ENCODE results near the gene VIM.

VIM gene

GRCh38 chr10:17190602-17191001 is 37.4 kb upstream of the VIM start:
- Histone ChIP-seq H3K27ac (ENCODE audit: extremely low read depth, low read depth, low read length) (no peak overlapping the region), H3K9me3 (ENCODE audit: control insufficient read depth, insufficient read depth, low read depth, low read length) (no peaks in the 10 kb centered on the region), H3K4me3 (ENCODE audit: low read depth, low read length) (no peak overlapping the region), H3K36me3 (ENCODE audit: control insufficient read depth in 2 of 2, insufficient read depth in 1 of 2, low read length in 2 of 2) (no peaks in the 10 kb centered on the region), H3K4me1 (ENCODE audit: control insufficient read depth, insufficient read depth, low read length) (0 out of 2 replicates have a peak, but pooled peaks cover 3% of the 10 kb centered on the region)
- ChIA-PET POLR2A (interaction anchor here (1.2 kb wide), 1 partner anchor 39 kb away, joined by 5 read pairs; no protein-coding TSS in a partner anchor), CTCF (no interaction called here)
- peak; percentile 11; the same call in 1 of the 2 replicates for TF ChIP-seq ZBTB6 (tag by site-specific recombination; IDR thresholded peaks at IDR 0.05)
- TF ChIP-seq SCRT1 (tag by site-specific recombination; IDR thresholded peaks at IDR 0.05; ENCODE audit: borderline replicate concordance): peak; percentile 66; the same call in 1 of the 2 replicates
- TF ChIP-seq, protein P1, sequence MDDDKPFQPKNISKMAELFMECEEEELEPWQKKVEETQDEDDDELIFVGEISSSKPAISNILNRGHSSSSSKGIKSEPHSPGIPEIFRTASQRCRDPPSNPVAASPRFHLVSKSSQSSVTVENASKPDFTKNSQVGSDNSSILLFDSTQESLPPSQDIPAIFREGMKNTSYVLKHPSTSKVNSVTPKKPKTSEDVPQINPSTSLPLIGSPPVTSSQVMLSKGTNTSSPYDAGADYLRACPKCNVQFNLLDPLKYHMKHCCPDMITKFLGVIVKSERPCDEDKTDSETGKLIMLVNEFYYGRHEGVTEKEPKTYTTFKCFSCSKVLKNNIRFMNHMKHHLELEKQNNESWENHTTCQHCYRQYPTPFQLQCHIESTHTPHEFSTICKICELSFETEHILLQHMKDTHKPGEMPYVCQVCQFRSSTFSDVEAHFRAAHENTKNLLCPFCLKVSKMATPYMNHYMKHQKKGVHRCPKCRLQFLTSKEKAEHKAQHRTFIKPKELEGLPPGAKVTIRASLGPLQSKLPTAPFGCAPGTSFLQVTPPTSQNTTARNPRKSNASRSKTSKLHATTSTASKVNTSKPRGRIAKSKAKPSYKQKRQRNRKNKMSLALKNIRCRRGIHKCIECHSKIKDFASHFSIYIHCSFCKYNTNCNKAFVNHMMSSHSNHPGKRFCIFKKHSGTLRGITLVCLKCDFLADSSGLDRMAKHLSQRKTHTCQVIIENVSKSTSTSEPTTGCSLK (tag by site-specific recombination; IDR thresholded peaks at IDR 0.05): no peak
- peak; percentile 82 for TF ChIP-seq SCRT2 (tag by site-specific recombination; IDR thresholded peaks at IDR 0.05)

DNA sequence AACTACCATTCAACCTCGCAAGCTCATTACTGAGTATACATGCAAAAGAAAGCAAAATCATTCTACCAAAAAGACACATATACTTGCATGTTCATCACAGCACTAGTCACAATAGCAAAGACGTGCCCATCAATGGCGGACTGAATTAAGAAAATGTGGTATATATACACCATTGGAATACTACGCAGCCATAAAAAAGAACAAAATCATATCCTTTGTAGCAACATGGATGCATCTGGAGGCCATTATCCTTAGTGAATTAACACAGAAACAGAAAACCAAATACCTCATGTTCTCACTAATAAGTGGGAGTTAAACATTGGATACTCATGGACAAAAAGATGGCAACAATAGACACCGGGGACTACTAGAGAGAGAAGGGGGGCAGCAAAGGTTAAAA is 33.0 kb upstream of the VIM start:
- no peaks in the 10 kb centered on the region for H3K36me3 ChIP-seq (ENCODE audit: control insufficient read depth in 2 of 2, insufficient read depth in 1 of 2, low read length in 2 of 2)
- H3K27ac ChIP-seq (ENCODE audit: extremely low read depth, low read depth, low read length): no peak overlapping the region
- H3K9me3 ChIP-seq (ENCODE audit: control insufficient read depth, insufficient read depth, low read depth, low read length): no peaks in the 10 kb centered on the region
- H3K4me1 ChIP-seq (ENCODE audit: control insufficient read depth, insufficient read depth, low read length): peaks cover 4% of the 10 kb centered on the region; the same call in 1 of the 2 replicates
- no peak overlapping the region for H3K4me3 ChIP-seq (ENCODE audit: low read depth, low read length)
- peak; percentile 99 for TF ChIP-seq ZNF146 (tag by site-specific recombination; IDR thresholded peaks at IDR 0.05)
- TF ChIP-seq, protein P2, sequence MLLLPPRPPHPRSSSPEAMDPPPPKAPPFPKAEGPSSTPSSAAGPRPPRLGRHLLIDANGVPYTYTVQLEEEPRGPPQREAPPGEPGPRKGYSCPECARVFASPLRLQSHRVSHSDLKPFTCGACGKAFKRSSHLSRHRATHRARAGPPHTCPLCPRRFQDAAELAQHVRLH (tag by site-specific recombination; IDR thresholded peaks at IDR 0.05): peak; percentile 93
- TF ChIP-seq SCRT1 (tag by site-specific recombination; IDR thresholded peaks at IDR 0.05; ENCODE audit: borderline replicate concordance): no peak
- no peak for TF ChIP-seq IKZF3 (tag by site-specific recombination; IDR thresholded peaks at IDR 0.05)
- no peak for TF ChIP-seq ZNF19 (tag by site-specific recombination; IDR thresholded peaks at IDR 0.05; ENCODE audit: low read depth)
- no peak for TF ChIP-seq ZFP69B (tag by site-specific recombination; IDR thresholded peaks at IDR 0.05)
- no peak for TF ChIP-seq ZNF837 (tag by site-specific recombination; IDR thresholded peaks at IDR 0.05)
- TF ChIP-seq GLIS2 (tag by site-specific recombination; IDR thresholded peaks at IDR 0.05): no peak
- TF ChIP-seq SP2 (tag by site-specific recombination; IDR thresholded peaks at IDR 0.05): no peak
- TF ChIP-seq REPIN1 (tag by site-specific recombination; IDR thresholded peaks at IDR 0.05; ENCODE audit: low read depth): no peak
- no peak for TF ChIP-seq ZSCAN4 (tag by site-specific recombination; IDR thresholded peaks at IDR 0.05)
- TF ChIP-seq ZNF830 (tag by site-specific recombination; IDR thresholded peaks at IDR 0.05; ENCODE audit: low read depth): no peak
- TF ChIP-seq, protein P1 (tag by site-specific recombination; IDR thresholded peaks at IDR 0.05): no peak
- CTCF ChIA-PET: no interaction called here
- POLR2A ChIA-PET: no interaction called here

Data from HEK293 (cell line).